NT2/D1 (cell line): ENCODE measurements around the gene KIAA0232.
"Not testable (repeated sequence)": the region's sequence is repeated elsewhere in the genome, so short reads cannot be mapped to it uniquely, and the experiment has no call there.

Experiments
- SUZ12 ChIP-seq: IDR thresholded peaks from 2 replicates; pipeline ENCODE4 v1.6.1; 2011; ENCODE audit not compliant: insufficient read length, insufficient read depth; ENCODE audit errors: extremely low read depth
- YY1 ChIP-seq: IDR thresholded peaks from 2 replicates; pipeline ENCODE4 v1.6.1; 2011; ENCODE audit not compliant: insufficient read length, insufficient read depth

DNA sequence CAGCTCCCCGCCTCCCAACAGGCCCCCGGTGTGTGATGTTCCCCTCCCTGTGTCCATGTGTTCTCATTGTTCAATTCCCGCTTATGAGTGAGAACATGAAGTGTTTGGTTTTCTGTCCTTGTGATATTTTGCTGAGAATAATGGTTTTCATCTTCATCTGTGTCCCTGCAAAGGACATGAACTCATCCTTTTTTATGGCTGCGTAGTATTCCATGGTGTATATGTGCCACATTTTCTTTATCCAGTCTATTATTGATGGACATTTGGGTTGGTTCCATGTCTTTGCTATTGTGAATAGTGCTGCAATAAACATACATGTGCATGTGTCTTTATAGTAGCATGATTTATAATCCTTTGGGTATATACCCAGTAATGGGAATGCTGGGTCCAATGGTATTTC lies 53.1 kb downstream of the KIAA0232 start:
- TF ChIP-seq YY1, SUZ12: not testable (repeated sequence)
